ENCODE measurements around the gene NUDT13.

The NUDT13 gene

DNA sequence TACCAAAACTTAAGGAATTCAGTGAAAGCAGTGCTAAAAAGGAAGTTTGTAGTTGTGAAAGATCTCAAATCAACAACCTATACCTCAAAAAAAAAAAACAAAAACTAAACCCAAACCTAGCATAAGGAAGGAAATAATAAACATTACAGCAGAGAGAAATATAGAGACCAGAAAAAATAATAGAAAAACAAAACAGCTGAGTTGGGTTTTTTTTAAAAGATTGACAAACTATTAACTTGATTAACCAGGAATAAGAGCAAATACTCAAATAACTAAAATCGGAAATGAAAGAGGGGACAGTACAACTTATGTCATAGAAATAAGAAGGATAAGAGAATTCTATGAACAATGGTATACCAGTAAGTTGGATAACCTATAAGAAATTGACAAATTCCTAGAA is 50.8 kb downstream of the NUDT13 start:
- DNase-seq (ENCODE audit: extremely low read depth in 1 of 2, low read depth in 1 of 2): no peak

- DNase-seq (ENCODE audit: extremely low read depth in 1 of 2, low read depth in 1 of 2): no peak
Observed at GRCh38 chr10:73161662-73162061, 51.4 kb downstream of the NUDT13 start.

- no peak for DNase-seq (ENCODE audit: extremely low read depth in 1 of 2, low read depth in 1 of 2)
Observed at GRCh38 chr10:73163096-73163495, 52.8 kb downstream of the NUDT13 start.

DNA sequence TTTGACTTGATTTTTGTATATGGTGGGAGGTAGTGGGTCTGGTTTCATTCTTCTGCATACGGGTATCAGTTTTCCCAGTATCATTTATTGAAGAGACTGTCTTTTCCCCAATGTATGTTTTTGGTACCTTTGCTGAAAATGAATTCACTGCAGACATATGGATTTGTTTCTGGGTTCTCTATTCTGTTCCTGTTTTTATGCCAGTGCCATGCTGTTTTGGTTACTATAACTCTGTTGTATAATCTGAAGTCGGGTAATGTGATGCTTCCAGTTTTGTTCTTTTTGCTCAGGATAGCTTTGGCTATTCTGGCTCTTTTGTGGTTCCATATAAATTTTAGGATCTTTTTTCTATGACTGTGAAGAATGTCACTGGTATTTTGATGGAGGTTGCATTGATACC is 56.7 kb downstream of the NUDT13 start:
- DNase-seq (ENCODE audit: extremely low read depth in 1 of 2, low read depth in 1 of 2): no peak

GRCh38 chr10:73167458-73167782 is 57.2 kb downstream of the NUDT13 start:
- DNase-seq (ENCODE audit: extremely low read depth in 1 of 2, low read depth in 1 of 2): no peak

GRCh38 chr10:73167783-73168464 is 57.7 kb downstream of the NUDT13 start, which contains the start of the genes ECD and FAM149B1:
Gene ECD (minus strand): TSS chr10:73168008. CDS start chr10:73163937, 4,071 bp downstream.
Gene FAM149B1 (plus strand): TSS chr10:73168119. CDS start chr10:73168340, 221 bp downstream.
- peak; percentile 70 to 87 for DNase-seq (ENCODE audit: extremely low read depth in 1 of 2, low read depth in 1 of 2)

GRCh38 chr10:73168465-73168803 is 58.2 kb downstream of the NUDT13 start:
- no peak for DNase-seq (ENCODE audit: extremely low read depth in 1 of 2, low read depth in 1 of 2)

- no peak for DNase-seq (ENCODE audit: extremely low read depth in 1 of 2, low read depth in 1 of 2)
Observed at GRCh38 chr10:73169320-73169719, 59.1 kb downstream of the NUDT13 start.

GRCh38 chr10:73172867-73173266 is 62.6 kb downstream of the NUDT13 start:
- DNase-seq (ENCODE audit: extremely low read depth in 1 of 2, low read depth in 1 of 2): no peak

GRCh38 chr10:73174148-73174925 is 64.1 kb downstream of the NUDT13 start:
- no peak for DNase-seq (ENCODE audit: extremely low read depth in 1 of 2, low read depth in 1 of 2)
